K562 (cell line): ENCODE results near the gene MAD2L1BP. TPM values are rescaled to one million over a fixed set of nuclear protein-coding genes. Genes with fewer than 3 reads are reported as not detected.

Source experiments
- CBX8 ChIP-seq: fragments of 200-600 bp; sonication (generic); IDR thresholded peaks from 2 replicates; pipeline ENCODE4 v1.6.1; 2012; ENCODE audit warnings: borderline replicate concordance, mixed run types, low read depth, mild to moderate bottlenecking, moderate library complexity, mixed read lengths, low read length, control low read depth, inconsistent platforms; ENCODE audit not compliant: poor library complexity, severe bottlenecking; ENCODE audit errors: extremely low read depth
- CREB3L1 ChIP-seq: fragments of 450-650 bp; IDR thresholded peaks from 2 replicates; pipeline ENCODE4 v1.6.1; 2014; ENCODE audit warnings: low read depth, mild to moderate bottlenecking, moderate library complexity, borderline replicate concordance
- ELK1 ChIP-seq: sonication (generic); formaldehyde crosslinking; IDR thresholded peaks from 2 replicates; pipeline ENCODE4 v1.8.1; 2022; ENCODE audit warnings: missing genetic modification reagents
- ELK3 ChIP-seq: fragments of 450-650 bp; formaldehyde crosslinking; IDR thresholded peaks from 2 replicates; pipeline ENCODE4 v1.4.0; 2020; ENCODE audit warnings: mild to moderate bottlenecking
- HEY1 ChIP-seq: fragments of 250-450 bp; sonication (Bioruptor Pico); IDR thresholded peaks from 2 replicates; pipeline ENCODE4 v1.5.0; 2020; ENCODE audit warnings: mild to moderate bottlenecking, moderate library complexity, borderline replicate concordance
- HIVEP1 ChIP-seq: fragments of 250-450 bp; sonication (Bioruptor Pico); IDR thresholded peaks from 2 replicates; pipeline ENCODE4 v1.4.0; 2020; ENCODE audit warnings: mild to moderate bottlenecking
- HSF4 ChIP-seq: fragments of 250-450 bp; sonication (Bioruptor Pico); IDR thresholded peaks from 2 replicates; pipeline ENCODE4 v2.1.2; 2022; ENCODE audit warnings: mild to moderate bottlenecking, moderate library complexity, borderline replicate concordance
- MED1 ChIP-seq: sonication (generic); formaldehyde crosslinking; IDR thresholded peaks from 2 replicates; pipeline ENCODE4 v1.8.1; 2023; ENCODE audit warnings: missing genetic modification reagents, borderline replicate concordance
- NBN ChIP-seq: fragments of 450-650 bp; IDR thresholded peaks from 2 replicates; pipeline ENCODE4 v1.6.1; 2016; ENCODE audit warnings: low read depth, mild to moderate bottlenecking
- NCOA1 ChIP-seq: fragments of 450-650 bp; IDR thresholded peaks from 2 replicates; pipeline ENCODE4 v1.6.1; 2016; ENCODE audit warnings: low read depth
- NKRF ChIP-seq: fragments of 450-650 bp; IDR thresholded peaks from 2 replicates; pipeline ENCODE4 v1.6.1; 2016; ENCODE audit warnings: borderline replicate concordance
- RBFOX2 ChIP-seq: fragments of 200-400 bp; formaldehyde crosslinking; IDR thresholded peaks from 2 replicates; pipeline ENCODE4 v1.6.1; 2017; ENCODE audit warnings: low read depth, mild to moderate bottlenecking, low read length, moderate library complexity
- RFX1 ChIP-seq: fragments of 450-650 bp; IDR thresholded peaks from 2 replicates; pipeline ENCODE4 v1.6.1; 2016; ENCODE audit warnings: mild to moderate bottlenecking, moderate library complexity
- SRSF9 ChIP-seq: fragments of 200-400 bp; formaldehyde crosslinking; IDR thresholded peaks from 2 replicates; pipeline ENCODE4 v1.6.1; 2017; ENCODE audit warnings: low read depth, low read length, borderline replicate concordance
- TCFL5 ChIP-seq: fragments of 250-450 bp; sonication (Bioruptor Pico); conservative IDR thresholded peaks from 2 replicates; pipeline ENCODE4 v1.6.1; 2021; ENCODE audit warnings: mild to moderate bottlenecking, moderate library complexity, matching md5 sums
- TEAD2 ChIP-seq: fragments of 450-650 bp; IDR thresholded peaks from 2 replicates; pipeline ENCODE4 v1.6.1; 2016; ENCODE audit warnings: missing genetic modification characterization, control low read depth, missing compliant biosample characterization
- ZNF140 ChIP-seq: fragments of 250-450 bp; sonication (Bioruptor Pico); IDR thresholded peaks from 2 replicates; pipeline ENCODE4 v1.8.0; 2021; ENCODE audit warnings: moderate library complexity, mild to moderate bottlenecking, inconsistent platforms
- ZNF174 ChIP-seq: fragments of 250-450 bp; sonication (Bioruptor Pico); IDR thresholded peaks from 2 replicates; pipeline ENCODE4 v1.4.0; 2020; ENCODE audit warnings: mild to moderate bottlenecking
- ZNF436 ChIP-seq: fragments of 250-450, 450-650 bp; sonication (Bioruptor Pico); formaldehyde crosslinking; IDR thresholded peaks from 2 replicates; pipeline ENCODE4 v1.7.0; 2020; ENCODE audit warnings: mild to moderate bottlenecking
- ZNF707 ChIP-seq: fragments of 250-450 bp; sonication (Bioruptor Pico); conservative IDR thresholded peaks from 2 replicates; pipeline ENCODE4 v1.8.0; 2022; ENCODE audit warnings: inconsistent platforms, mild to moderate bottlenecking, moderate library complexity
- ZNF75A ChIP-seq: fragments of 450-650 bp; formaldehyde crosslinking; IDR thresholded peaks from 2 replicates; pipeline ENCODE4 v1.4.0; 2020; ENCODE audit warnings: mild to moderate bottlenecking
- polyA plus RNA-seq, 8 experiments: library from polyadenylated mRNA; depleted of rRNA in 4 of 8; stranded (reverse) in 5 of 8; unstranded in 3 of 8; fragments of >200 nt; fragmentation: Nextera tagmentation in 2 of 8; fragmentation: Illumina TruSeq in 1 of 8; extraction: Ambion mirVana in 2 of 8; extraction: Trizol in 1 of 8; gene quantifications; 2 replicates each; pipeline versions ENCODE4 v1.2.1 to v1.2.3, GENCODE V29; 2011 to 2014; ENCODE audit warnings: inconsistent platforms in 1 of 8, missing spikeins in 1 of 8
- total RNA-seq, 7 experiments: library from RNA; depleted of rRNA in 6 of 7; stranded (reverse); fragments of >200 nt in 6 of 7; fragmentation: Illumina TruSeq in 2 of 7; extraction: Trizol in 2 of 7; gene quantifications; 2 replicates each; pipeline versions ENCODE4 v1.2.1 to v1.2.3, GENCODE V29; 2011 to 2021; ENCODE audit warnings: low replicate concordance in 1 of 7
- TF ChIP-seq, protein P1 (sequence below): fragments of 250-450 bp; sonication (Bioruptor Pico); IDR thresholded peaks from 2 replicates; pipeline ENCODE4 v1.8.0; 2022; ENCODE audit warnings: moderate library complexity, mild to moderate bottlenecking, inconsistent platforms

Gene MAD2L1BP
- total and polyA plus RNA-seq, 9 of the 15 experiments (the other 6 are each of a cell fraction or from before 2014, with no cell fraction given): 69.7 to 321 (median 111) TPM

DNA sequence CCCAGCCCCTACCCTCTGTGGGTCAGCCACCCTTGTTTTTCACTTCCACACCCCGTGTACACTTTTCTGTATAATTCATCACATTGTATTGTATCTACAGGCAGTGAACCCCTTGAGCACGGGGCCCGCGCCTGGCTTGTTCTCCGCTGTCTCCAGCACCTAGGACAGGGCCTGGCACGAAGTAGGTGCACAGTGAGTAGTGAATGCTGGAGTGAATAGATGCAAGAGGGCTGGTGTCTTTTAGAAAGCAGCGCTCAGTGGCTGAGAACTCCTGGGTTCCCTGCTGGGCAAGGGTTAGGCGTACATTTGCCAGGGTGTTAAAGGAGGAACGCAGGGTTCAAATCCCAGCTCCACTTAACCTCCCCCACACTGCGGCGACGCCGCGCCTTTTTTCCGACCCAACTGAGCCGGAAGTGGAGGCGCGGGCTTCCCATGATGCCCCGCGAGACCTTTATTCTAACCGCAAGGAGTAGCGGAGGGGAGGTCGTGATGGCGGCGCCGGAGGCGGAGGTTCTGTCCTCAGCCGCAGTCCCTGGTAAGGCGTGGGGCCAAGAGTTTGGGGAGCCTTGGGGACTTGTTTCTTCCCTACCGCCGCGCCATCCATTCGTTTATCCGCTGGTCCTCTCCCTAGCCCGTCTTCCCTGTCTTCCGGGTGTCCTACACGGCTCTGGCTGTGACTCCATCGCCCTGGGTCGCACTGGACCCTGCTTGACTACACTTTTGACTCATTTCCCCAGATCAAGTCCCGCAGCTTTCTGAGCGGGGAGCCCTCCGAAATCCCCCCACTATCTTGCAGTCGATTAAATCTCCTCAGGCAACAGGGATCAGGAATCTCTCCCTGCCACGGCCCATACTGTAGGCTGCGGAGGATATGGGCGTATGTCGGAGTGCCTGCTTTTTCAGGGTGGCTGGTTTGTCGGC lies at the start of gene MAD2L1BP (continued):
- no peak; the same call in 1 of the 2 replicates for TF ChIP-seq HSF4
- TF ChIP-seq HEY1 (CRISPR knock-in tag): no peak
- TF ChIP-seq, protein P1, sequence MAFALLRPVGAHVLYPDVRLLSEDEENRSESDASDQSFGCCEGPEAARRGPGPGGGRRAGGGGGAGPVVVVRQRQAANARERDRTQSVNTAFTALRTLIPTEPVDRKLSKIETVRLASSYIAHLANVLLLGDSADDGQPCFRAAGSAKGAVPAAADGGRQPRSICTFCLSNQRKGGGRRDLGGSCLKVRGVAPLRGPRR (CRISPR knock-in tag): no peak
- TF ChIP-seq RFX1: no peak
- TF ChIP-seq MED1 (CRISPR knock-in tag): no peak
- no peak for TF ChIP-seq CBX8
- TF ChIP-seq ZNF436 (CRISPR knock-in tag): no peak
- peak; percentile 57; the same call in 1 of the 2 replicates for TF ChIP-seq CREB3L1
- TF ChIP-seq HIVEP1 (CRISPR knock-in tag): peak; percentile 51; the same call in 1 of the 2 replicates
- no peak for TF ChIP-seq ZNF140 (CRISPR knock-in tag)
- peak; percentile 87 for TF ChIP-seq NKRF
- TF ChIP-seq ELK3: no peak
- no peak for TF ChIP-seq ELK1 (CRISPR knock-in tag)
- TF ChIP-seq SRSF9: no peak
- TF ChIP-seq TCFL5 (CRISPR knock-in tag): no peak
- no peak for TF ChIP-seq ZNF174
- TF ChIP-seq NCOA1: peak; percentile 80
- no peak for TF ChIP-seq TEAD2 (tag)
- TF ChIP-seq ZNF75A (CRISPR knock-in tag): no peak
- TF ChIP-seq RBFOX2: peak; percentile 99
- TF ChIP-seq NBN: no peak
- TF ChIP-seq ZNF707 (CRISPR knock-in tag): 0 out of 2 replicates have a peak, but pooled peaks have one; percentile 5
